GM21529 (cell line): ENCODE data around the gene FZD10.

Source experiments
- ATAC-seq: cut with Tn5 transposase; IDR thresholded peaks from one replicate; pipeline ENCODE4 v1.9.1; 2021; ENCODE audit not compliant: unreplicated experiment

Gene FZD10

DNA sequence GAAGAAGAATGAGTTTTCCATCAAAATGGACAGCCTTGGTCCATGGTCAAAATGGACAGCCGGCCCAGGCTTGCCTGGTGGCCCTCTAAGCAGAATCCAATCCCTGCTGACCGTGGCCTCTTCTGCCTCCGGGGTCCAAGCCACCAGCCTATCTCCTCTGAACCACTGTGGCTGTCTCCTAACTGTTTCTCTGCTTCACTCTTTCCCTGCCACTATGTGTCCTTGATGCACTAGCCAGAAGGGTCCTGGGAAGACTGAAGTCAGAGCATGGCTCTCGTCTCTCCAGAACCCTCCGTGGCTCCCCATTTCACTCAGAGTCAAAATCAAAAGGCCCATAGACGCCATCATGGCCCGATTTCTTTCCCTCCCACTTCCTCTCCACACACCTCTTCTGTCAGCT lies 8.5 kb upstream of the FZD10 start:
- no peak for ATAC-seq

DNA sequence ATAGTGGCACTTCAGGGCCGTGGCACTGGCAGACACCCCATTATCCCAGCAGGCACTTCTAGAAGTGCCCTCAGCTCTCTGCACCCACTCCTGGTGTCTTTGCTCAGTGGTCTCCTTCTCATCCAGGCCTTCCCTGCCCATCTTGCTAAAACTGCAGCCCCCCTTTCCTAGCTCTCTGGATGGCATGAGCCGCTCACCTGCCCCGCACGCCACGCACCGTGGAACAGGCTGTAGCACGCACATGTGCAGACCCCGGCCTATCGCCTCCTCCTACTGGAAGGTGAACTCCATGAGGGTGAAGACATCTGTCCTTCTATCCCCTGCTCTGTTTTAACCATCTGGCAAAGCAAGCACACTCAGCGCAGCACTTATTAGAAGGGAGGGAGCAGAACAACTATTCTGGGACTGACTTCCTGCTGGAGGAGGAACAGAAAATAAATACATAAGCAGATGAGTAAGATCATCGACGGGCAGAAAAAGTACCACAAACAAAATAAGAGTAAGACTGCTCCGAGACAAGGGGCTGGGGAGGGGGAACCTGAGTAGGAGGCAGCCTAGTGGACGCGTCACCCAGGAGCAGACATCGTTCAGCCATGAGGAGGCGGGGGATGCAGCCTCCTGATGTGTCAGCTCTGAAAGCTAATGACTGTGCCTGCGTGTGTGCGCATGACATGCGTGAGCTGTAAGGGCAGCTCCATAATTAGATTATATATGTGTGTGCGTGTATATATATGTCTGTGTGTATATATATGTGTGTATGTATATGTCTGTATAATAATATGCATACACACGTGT lies 7.8 kb upstream of the FZD10 start:
- no peak for ATAC-seq

DNA sequence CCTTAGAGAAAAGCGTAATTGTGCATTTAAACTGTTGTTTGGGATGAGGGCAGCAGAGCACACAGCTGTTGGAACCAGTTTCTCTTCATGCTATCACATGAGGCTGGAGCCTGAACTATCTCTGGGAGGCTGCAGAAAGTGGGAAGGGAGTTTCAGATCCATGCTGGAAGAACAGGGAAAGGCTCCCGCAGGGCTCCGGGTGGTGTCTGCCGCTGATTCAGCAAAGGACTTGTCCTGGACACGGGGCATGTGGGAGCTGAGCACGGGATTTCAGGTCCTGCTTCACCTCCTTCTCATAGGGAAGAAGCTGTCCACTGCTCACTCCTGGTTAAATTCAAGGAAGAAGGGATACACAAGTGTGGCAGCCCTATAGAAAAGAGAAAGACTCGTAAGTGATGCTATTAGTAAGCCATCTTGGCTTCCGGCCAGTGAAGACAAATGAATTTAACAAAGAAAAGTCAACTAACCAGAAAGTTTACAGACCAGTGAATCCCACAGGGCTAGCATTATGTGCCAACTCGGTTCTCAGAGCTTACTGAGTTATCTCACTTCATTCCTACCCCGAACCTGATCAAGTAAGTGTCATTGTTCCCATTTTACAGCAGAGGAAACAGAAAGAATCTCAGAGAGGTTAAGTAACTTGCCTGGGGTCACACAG lies 6.7 kb upstream of the FZD10 start:
- ATAC-seq = no peak

GRCh38 chr12:130156652-130157275 lies 5.5 kb upstream of the FZD10 start:
- no peak for ATAC-seq

DNA sequence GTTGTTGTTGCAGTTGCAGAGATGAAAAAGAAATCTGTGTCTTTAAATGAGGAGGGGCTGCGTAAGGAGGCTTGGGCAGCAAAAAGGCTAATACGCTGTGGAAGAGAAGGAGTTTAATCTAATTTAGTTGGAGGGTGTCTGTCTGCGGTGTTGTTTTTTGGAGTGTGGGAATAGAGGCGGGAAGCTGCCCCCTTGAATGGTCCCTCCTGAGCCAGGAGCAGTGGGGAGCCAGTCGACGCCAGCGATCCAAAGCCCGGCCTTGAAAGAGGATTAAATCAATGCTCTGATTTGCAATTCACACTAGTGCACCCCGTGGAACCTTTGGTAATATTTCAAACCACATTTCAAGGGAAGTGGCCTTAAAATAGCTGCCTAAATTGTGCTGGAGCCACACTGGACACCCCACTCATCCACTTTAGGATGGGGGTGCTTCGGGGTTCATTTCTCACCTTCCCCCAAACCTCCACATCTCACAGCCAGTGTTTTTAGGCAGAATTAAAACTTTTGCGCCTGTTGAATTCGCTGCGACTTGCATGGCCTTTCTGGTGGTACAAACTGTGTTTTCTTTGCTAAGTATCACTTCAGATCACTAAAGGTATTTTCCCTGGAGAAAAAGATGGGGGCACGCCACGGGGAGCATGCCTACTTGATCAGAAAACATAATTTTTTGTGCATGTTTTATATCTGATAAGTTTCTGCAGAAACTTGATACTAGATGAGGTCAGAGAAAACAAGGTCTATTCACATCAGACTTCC lies 4.1 kb upstream of the FZD10 start:
- no peak for ATAC-seq

- ATAC-seq = no peak
Observed at GRCh38 chr12:130158754-130159059, 3.6 kb upstream of the FZD10 start.

DNA sequence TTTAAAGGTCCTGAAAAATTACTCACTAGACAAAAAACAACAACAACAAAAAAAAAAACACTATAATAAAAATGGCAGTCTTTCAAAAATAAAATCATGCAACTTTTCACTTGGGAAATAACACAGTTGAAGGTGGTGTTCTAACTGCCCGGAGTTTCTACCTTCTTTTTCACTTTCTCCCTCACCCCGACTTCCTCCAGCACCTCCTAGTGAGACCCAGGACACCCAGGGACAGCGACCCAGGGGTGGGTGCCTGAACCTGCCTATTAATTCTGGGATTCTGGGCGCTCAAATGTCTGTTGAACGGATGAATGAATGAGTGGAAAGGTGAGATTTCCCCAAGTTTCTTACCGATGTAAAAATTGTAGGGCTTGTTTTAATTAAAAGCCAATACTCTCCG lies 2.0 kb upstream of the FZD10 start:
- ATAC-seq = no peak

DNA sequence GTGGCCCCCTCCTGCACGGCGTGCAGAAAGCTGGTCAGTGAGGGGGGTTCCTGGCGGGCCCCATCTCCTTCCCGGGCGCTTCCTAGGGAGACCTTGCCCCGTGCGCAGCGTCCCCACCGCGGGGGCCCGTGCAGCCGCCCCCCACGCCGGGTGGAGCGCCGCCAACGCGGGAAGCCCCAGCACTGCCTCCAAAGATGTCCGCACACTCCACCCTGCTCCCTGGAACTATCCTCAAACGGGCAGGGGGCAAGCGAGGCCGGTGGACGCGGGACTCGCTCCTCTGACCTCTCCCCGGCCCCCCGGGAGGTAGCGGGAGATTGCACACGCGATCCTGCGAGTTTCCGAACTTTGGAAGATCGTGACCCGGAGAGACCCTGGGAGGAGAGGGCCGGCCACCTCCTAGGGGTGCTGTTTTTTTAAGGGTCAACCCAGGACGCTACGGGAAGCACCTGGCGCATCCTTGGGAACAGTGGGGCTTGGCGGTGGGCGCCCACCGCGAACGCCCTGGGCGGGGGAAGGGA lies 1.5 kb upstream of the FZD10 start:
- ATAC-seq = no peak

GRCh38 chr12:130161261-130162243 lies 712 bp upstream of the FZD10 start:
- ATAC-seq = no peak

- ATAC-seq = no peak
Observed at GRCh38 chr12:130162745-130163460, 639 bp downstream of the FZD10 start.

GRCh38 chr12:130163461-130164215 lies 1.4 kb downstream of the FZD10 start:
- ATAC-seq = no peak

- ATAC-seq = no peak
Observed at GRCh38 chr12:130164216-130164542, 1.9 kb downstream of the FZD10 start.

- ATAC-seq = no peak
Observed at GRCh38 chr12:130164936-130165335, 2.7 kb downstream of the FZD10 start.

DNA sequence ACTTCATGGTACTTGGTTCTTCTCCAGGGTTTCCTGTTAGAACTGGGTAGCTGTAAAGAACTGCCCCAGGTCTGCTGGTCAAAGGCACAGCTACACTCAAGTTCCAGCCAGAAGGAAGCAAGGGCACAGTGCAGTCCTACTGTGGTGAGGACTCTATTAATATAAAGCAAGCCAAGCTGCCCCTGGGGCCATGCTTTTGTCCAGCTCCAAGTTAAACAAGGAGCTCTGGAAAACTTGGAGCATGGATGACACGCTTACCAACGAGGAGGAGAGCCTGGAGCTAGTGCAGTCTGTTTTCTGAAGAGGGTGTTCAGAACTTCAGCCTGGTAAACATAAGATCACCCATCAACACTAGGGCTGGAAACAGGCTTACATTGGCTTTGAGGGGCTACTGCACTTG lies 4.0 kb downstream of the FZD10 start:
- ATAC-seq = no peak

GRCh38 chr12:130167537-130167936 lies 5.3 kb downstream of the FZD10 start:
- ATAC-seq = no peak

GRCh38 chr12:130169256-130169655 lies 7.0 kb downstream of the FZD10 start:
- no peak for ATAC-seq

- no peak for ATAC-seq
Observed at GRCh38 chr12:130169924-130170323, 7.7 kb downstream of the FZD10 start.

- ATAC-seq = no peak
Observed at GRCh38 chr12:130170611-130171010, 8.3 kb downstream of the FZD10 start.

DNA sequence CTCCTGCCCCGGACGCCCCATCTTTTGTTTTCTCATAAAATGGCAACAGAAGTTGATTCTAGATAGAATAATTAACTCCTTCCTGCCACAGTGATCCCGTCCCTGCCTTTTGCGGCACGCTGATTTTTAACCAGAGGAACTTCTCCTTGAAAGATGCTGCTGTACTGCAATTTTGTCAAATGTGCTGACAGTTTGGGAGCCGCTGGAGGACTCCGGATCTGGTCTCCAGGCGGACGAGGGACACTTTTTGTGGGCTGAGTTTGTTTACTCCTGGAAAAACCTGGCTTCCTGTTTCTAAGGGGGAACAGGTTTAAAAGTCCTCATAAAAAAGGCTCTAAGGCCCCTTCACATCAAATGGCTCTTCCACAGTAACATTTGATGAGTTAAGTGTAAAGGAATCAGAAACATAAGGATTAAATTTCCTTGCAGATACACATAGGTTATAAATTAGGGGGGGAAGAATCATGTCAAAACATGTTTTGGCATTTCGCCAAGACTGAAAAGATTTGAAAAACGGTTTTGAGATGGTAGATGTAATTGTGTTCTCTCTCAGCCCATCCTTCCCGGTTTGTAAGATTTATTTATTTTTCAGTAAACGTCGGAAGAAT lies 15.5 kb downstream of the FZD10 start:
- no peak for ATAC-seq
